ENCODE results near the gene VAMP5.

DNA sequence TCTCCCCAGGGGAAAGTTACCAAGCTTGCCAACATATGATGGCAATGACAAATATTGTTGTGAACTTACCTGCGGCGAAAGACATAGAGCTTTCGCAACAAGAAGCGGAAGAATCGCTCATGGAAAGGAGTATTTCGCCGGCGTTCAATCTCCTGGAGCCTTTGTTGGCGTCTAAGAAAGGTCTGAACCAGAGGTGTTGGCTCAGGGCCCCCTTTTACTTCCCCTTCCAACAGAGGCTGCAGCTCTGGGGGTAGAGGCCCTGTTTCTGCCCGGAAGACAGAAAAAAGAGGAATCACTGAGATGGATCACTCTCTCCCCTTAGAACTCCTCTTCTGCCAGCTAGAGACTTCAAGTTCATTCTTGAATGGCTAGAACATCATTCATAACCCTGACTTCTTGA is 33.7 kb upstream of the VAMP5 start:
- TF ChIP-seq POLR2A (IDR thresholded peaks at IDR 0.05; ENCODE audit: low read length) (no peak), GATA1 (IDR thresholded peaks at IDR 0.05; ENCODE audit: low read depth, low read length) (no peak)
